Left renal cortex interstitium (tissue), 4 donors: ENCODE results near the gene NCS1. TPM values are rescaled to one million over a fixed set of nuclear protein-coding genes. Genes with fewer than 3 reads are reported as not detected.
"Not testable (repeated sequence)": the region's sequence is repeated elsewhere in the genome, so short reads cannot be mapped to it uniquely, and the experiment has no call there.

Experiments
- DNase-seq, 4 donors: peaks; one replicate each; pipeline ENCODE4 v3.0.0-alpha.2; 2013; ENCODE audit warnings: low read depth in 4 of 4, low spot score in 2 of 4, missing footprints in 1 of 4
- polyA plus RNA-seq, 4 donors: library from polyadenylated mRNA; unstranded; fragments of 120-200 nt; gene quantifications; one replicate each; pipeline ENCODE4 v1.2.1, GENCODE V29; 2013; ENCODE audit not compliant: insufficient read length in 4 of 4

NCS1 gene
- polyA plus RNA-seq, 4 donors: 26.2 to 30.4 (median 28.6) TPM

- no peak for DNase-seq
These were observed 86.8 kb downstream of the NCS1 start for GRCh38 chr9:130259044-130259443.

- DNase-seq: no peak
These were observed 88.9 kb downstream of the NCS1 start for GRCh38 chr9:130260816-130261765.

GRCh38 chr9:130262061-130262745 is 90.0 kb downstream of the NCS1 start:
- DNase-seq: no peak

GRCh38 chr9:130262771-130263170 is 90.6 kb downstream of the NCS1 start:
- DNase-seq: no peak

GRCh38 chr9:130263601-130264413 is 91.6 kb downstream of the NCS1 start:
- DNase-seq: no peak

GRCh38 chr9:130264414-130265350 is 92.5 kb downstream of the NCS1 start:
- no peak for DNase-seq

GRCh38 chr9:130265431-130266235 is 93.4 kb downstream of the NCS1 start, which contains the start of gene HMCN2:
Gene HMCN2, plus strand, starts transcription at chr9:130265760. Its CDS starts 119 bp downstream, at chr9:130265879.
- DNase-seq: no peak

GRCh38 chr9:130266236-130267098 is 94.3 kb downstream of the NCS1 start:
- DNase-seq: no peak

- no peak for DNase-seq
These were observed 95.7 kb downstream of the NCS1 start for GRCh38 chr9:130267930-130268329.

- DNase-seq: no peak
These were observed 96.5 kb downstream of the NCS1 start for GRCh38 chr9:130268521-130269211.

GRCh38 chr9:130271473-130271872 is 99.3 kb downstream of the NCS1 start:
- DNase-seq: no peak

GRCh38 chr9:130275156-130275555 is 103.0 kb downstream of the NCS1 start:
- no peak for DNase-seq

GRCh38 chr9:130276121-130276520 is 103.9 kb downstream of the NCS1 start:
- DNase-seq: no peak

- DNase-seq: no peak
These were observed 104.8 kb downstream of the NCS1 start for GRCh38 chr9:130276955-130277354.

GRCh38 chr9:130277525-130277924 is 105.3 kb downstream of the NCS1 start:
- DNase-seq: not testable (repeated sequence)

- no peak for DNase-seq
These were observed 111.5 kb downstream of the NCS1 start for GRCh38 chr9:130283539-130284248.

GRCh38 chr9:130284249-130284625 is 112.0 kb downstream of the NCS1 start:
- no peak for DNase-seq
